Astrocyte of the cerebellum (primary cell): ENCODE results near the gene SPANXB1.
"Not testable (repeated sequence)": the region's sequence is repeated elsewhere in the genome, so short reads cannot be mapped to it uniquely, and the experiment has no call there.

Source experiments
- DNase-seq: peaks from one replicate; pipeline ENCODE4 v3.0.0-alpha.2; 2011; ENCODE audit warnings: low read depth
- H3K4me3 ChIP-seq: 2 replicates; pipeline ENCODE4 v1.5.1; 2011; ENCODE audit warnings: mild to moderate bottlenecking, low read depth, low read length, moderate library complexity
- CTCF ChIP-seq: IDR thresholded peaks from 2 replicates; pipeline ENCODE4 v1.5.1; 2012; ENCODE audit warnings: low read length, low read depth, moderate library complexity, mild to moderate bottlenecking; ENCODE audit errors: missing control alignments
- in situ Hi-C: cut with HindIII; loops from 2 replicates; pipeline ENCODE4 v1.10.0; 2017; ENCODE audit warnings: low sequenced_read_pairs

The SPANXB1 gene

GRCh38 chrX:141002568-141002967 lies at the start of gene SPANXB1:
Gene SPANXB1 (plus strand): TSS chrX:141002594. CDS start chrX:141002694, 100 bp downstream.
- in situ Hi-C loops, DNase-seq, H3K4me3 ChIP-seq: not testable (repeated sequence)

- in situ Hi-C loops = no loop called here
- no peak for TF ChIP-seq CTCF
- no peak overlapping the region for H3K4me3 ChIP-seq
- no peak for DNase-seq
Observed at GRCh38 chrX:140967036-140967435, 35.4 kb upstream of the SPANXB1 start.

GRCh38 chrX:140971099-140971795 lies 31.1 kb upstream of the SPANXB1 start:
- DNase-seq = no peak
- TF ChIP-seq CTCF = no peak
- in situ Hi-C loops = no loop called here
- no peak overlapping the region for H3K4me3 ChIP-seq

- H3K4me3 ChIP-seq = no peak overlapping the region
- no peak for TF ChIP-seq CTCF
- in situ Hi-C loops = no loop called here
- no peak for DNase-seq
Observed at GRCh38 chrX:140975472-140975871, 26.9 kb upstream of the SPANXB1 start.

- no peak overlapping the region for H3K4me3 ChIP-seq
- no peak for TF ChIP-seq CTCF
- in situ Hi-C loops = no loop called here
- no peak for DNase-seq
Observed at GRCh38 chrX:140980271-140980670, 22.1 kb upstream of the SPANXB1 start.

- H3K4me3 ChIP-seq = no peak overlapping the region
- in situ Hi-C loops = no loop called here
- no peak for DNase-seq
- no peak for TF ChIP-seq CTCF
Observed at GRCh38 chrX:140983730-140984129, 18.7 kb upstream of the SPANXB1 start.

- DNase-seq, H3K4me3 ChIP-seq, in situ Hi-C loops: not testable (repeated sequence)
Observed at GRCh38 chrX:141005243-141005642, 2.8 kb downstream of the SPANXB1 start.

- H3K4me3 ChIP-seq, DNase-seq, in situ Hi-C loops: not testable (repeated sequence)
Observed at GRCh38 chrX:141044246-141044645, 41.9 kb downstream of the SPANXB1 start.

- H3K4me3 ChIP-seq, DNase-seq, in situ Hi-C loops: not testable (repeated sequence)
Observed at GRCh38 chrX:141049878-141050277, 47.5 kb downstream of the SPANXB1 start.

GRCh38 chrX:141052098-141052497 lies 49.7 kb downstream of the SPANXB1 start:
- H3K4me3 ChIP-seq, in situ Hi-C loops, DNase-seq: not testable (repeated sequence)
